ENCODE results near the gene XRCC5. TPM values are rescaled to one million over a fixed set of nuclear protein-coding genes. Genes with fewer than 3 reads are reported as not detected.

Gene XRCC5
- total RNA-seq, 1 donor from 2014 or later, result 185 TPM

DNA sequence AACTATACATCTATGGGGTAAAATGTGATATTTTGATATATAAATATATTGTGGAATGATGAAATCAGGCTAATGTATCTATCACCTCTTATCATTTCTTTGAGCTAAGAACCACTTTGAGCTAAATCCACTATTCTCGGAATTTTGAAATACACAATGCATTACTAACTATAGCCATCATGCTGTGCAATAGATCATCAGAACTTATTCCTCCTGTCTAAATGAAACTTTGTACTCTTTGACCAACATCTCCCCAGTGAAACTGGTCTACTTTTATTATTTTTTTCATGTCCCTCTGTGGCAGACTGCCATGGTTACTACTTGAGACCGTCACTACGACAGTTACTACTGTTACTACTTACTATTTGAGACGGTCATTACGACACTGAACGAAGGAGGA, 39.0 kb upstream of the XRCC5 start:
- Histone ChIP-seq H3K36me3 (ENCODE audit: control insufficient read depth, insufficient read depth, low read length) (no peaks in the 10 kb centered on the region), H3K27me3 (ENCODE audit: control insufficient read depth, insufficient read depth, low read length) (no peaks in the 10 kb centered on the region), H3K4me3 (ENCODE audit: low read depth, low read length) (no peak overlapping the region)
- DNase-seq (ENCODE audit: low read depth) (no peak), FAIRE-seq (no peak)
- TF ChIP-seq, protein P1, sequence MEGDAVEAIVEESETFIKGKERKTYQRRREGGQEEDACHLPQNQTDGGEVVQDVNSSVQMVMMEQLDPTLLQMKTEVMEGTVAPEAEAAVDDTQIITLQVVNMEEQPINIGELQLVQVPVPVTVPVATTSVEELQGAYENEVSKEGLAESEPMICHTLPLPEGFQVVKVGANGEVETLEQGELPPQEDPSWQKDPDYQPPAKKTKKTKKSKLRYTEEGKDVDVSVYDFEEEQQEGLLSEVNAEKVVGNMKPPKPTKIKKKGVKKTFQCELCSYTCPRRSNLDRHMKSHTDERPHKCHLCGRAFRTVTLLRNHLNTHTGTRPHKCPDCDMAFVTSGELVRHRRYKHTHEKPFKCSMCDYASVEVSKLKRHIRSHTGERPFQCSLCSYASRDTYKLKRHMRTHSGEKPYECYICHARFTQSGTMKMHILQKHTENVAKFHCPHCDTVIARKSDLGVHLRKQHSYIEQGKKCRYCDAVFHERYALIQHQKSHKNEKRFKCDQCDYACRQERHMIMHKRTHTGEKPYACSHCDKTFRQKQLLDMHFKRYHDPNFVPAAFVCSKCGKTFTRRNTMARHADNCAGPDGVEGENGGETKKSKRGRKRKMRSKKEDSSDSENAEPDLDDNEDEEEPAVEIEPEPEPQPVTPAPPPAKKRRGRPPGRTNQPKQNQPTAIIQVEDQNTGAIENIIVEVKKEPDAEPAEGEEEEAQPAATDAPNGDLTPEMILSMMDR (IDR thresholded peaks at IDR 0.05; ENCODE audit: insufficient read depth, low read length, severe bottlenecking), result no peak

DNA sequence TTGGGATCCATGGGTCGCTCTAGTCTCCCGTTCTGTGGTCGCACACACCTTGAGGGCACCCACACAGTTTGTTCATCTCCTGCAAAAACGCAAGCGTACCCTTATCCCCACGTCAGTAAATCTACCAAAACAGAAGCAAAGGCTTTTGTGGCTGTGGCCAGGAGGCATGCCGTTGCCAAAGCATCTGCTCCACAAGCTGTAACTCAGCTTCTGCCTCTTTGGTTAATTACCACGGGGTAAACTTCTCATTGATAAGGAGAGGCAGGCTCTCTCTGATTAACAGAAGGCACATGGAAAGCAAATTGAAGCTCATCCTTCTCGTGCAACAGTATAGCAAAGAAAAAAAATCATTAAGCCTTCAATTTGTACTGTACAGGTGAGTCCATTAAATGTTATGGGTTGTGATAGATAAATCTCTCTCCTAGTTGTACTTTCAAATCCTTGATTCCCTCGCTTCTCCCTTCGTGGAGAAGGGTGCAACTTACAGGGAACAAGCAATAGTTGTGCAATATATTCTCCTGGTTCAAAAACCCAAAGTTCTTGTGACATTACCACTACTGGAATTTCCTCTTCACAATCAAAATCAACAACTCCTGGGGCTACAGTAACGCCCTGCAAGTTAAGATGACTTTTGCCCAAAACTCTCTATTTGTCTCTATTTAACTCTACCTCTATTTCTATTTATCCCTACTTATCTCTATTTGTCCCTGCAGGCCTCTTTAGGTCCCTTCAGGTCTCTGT, 37.9 kb upstream of the XRCC5 start:
- FAIRE-seq (no peak), DNase-seq (ENCODE audit: low read depth) (no peak)
- TF ChIP-seq, protein P1 (IDR thresholded peaks at IDR 0.05; ENCODE audit: insufficient read depth, low read length, severe bottlenecking), result no peak
- Histone ChIP-seq H3K27me3 (ENCODE audit: control insufficient read depth, insufficient read depth, low read length) (no peaks in the 10 kb centered on the region), H3K36me3 (ENCODE audit: control insufficient read depth, insufficient read depth, low read length) (no peaks in the 10 kb centered on the region), H3K4me3 (ENCODE audit: low read depth, low read length) (no peak overlapping the region)

DNA sequence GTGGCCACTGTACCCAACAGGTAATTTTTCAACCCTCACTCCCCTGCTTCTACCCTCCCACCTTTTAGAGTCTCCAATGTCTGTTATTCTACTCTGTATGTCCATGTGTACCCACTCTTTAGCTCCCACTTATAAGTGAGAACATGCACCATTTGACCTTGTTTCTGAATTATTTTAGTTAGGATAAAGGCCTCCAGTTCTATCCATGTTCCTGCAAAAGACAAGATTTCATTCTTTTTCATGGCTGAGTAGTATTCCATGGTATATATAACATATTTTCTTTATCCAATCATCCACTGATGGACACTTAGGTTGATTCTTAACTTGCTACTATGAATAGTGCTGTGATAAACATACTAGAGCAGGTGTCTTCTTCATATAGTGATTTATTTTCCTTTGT, 36.7 kb upstream of the XRCC5 start:
- FAIRE-seq, result no peak
- no peak for DNase-seq (ENCODE audit: low read depth)

DNA sequence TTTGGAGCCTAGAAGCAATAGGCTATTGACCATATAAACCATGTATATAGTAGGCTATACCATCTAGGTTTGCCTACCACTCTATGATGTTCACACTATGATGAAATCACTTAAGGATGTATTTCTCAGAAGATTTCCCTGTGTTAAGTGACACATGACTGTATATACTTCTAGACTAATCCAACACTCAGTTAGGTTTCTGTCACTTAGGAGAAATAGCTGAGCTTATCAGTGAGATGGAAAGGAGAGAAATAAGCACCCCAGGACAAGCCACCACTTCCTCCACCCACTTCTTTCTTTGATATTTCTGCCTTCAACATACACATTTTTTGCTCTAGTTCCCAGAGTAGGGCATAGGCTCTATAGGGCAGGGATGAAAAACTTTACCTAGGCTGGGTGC, 35.4 kb upstream of the XRCC5 start:
- Histone ChIP-seq H3K27me3 (ENCODE audit: control insufficient read depth, insufficient read depth, low read length) (no peaks in the 10 kb centered on the region), H3K4me3 (ENCODE audit: low read depth, low read length) (no peak overlapping the region), H3K36me3 (ENCODE audit: control insufficient read depth, insufficient read depth, low read length) (no peaks in the 10 kb centered on the region)
- DNase-seq (ENCODE audit: low read depth) (no peak), FAIRE-seq (no peak)
- TF ChIP-seq, protein P1 (IDR thresholded peaks at IDR 0.05; ENCODE audit: insufficient read depth, low read length, severe bottlenecking), result no peak

More for the DNA sequence above, 36.7 kb upstream of the XRCC5 start:
- TF ChIP-seq, protein P1 (IDR thresholded peaks at IDR 0.05; ENCODE audit: insufficient read depth, low read length, severe bottlenecking), result no peak
- Histone ChIP-seq H3K4me3 (ENCODE audit: low read depth, low read length) (no peak overlapping the region), H3K36me3 (ENCODE audit: control insufficient read depth, insufficient read depth, low read length) (no peaks in the 10 kb centered on the region), H3K27me3 (ENCODE audit: control insufficient read depth, insufficient read depth, low read length) (no peaks in the 10 kb centered on the region)

DNA sequence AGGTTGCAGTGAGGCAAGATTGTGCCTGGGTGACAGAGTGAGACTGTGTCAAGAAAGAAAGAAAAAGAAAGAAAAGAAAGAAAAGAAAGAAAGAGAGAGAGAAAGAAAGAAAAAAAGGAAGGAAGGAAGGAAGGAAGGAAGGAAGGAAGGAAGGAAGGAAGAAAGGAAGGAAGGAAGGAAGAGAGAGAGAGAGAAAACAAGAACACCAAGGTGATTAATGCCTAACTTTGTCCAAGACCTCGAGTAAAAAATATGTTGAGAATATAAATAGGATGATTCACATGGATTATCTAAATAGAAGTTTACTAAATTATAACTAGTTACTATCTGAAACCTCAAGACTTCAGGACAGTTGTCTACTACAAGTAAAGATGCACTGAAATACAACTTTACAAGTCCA, 34.8 kb upstream of the XRCC5 start:
- FAIRE-seq (no peak), DNase-seq (ENCODE audit: low read depth) (no peak)
- Histone ChIP-seq H3K36me3 (ENCODE audit: control insufficient read depth, insufficient read depth, low read length) (no peaks in the 10 kb centered on the region), H3K4me3 (ENCODE audit: low read depth, low read length) (no peak overlapping the region), H3K27me3 (ENCODE audit: control insufficient read depth, insufficient read depth, low read length) (no peaks in the 10 kb centered on the region)
- TF ChIP-seq, protein P1 (IDR thresholded peaks at IDR 0.05; ENCODE audit: insufficient read depth, low read length, severe bottlenecking), result no peak

- no peak overlapping the region for H3K4me3 ChIP-seq (ENCODE audit: low read depth, low read length)
- TF ChIP-seq, protein P1 (IDR thresholded peaks at IDR 0.05; ENCODE audit: insufficient read depth, low read length, severe bottlenecking), result no peak
- DNase-seq (ENCODE audit: low read depth) (no peak), FAIRE-seq (no peak)
- H3K36me3 ChIP-seq (ENCODE audit: control insufficient read depth, insufficient read depth, low read length), result no peaks in the 10 kb centered on the region
- H3K27me3 ChIP-seq (ENCODE audit: control insufficient read depth, insufficient read depth, low read length), result no peaks in the 10 kb centered on the region
These were observed 34.4 kb upstream of the XRCC5 start for GRCh38 chr2:216074794-216075193.
